Neural cell (in vitro differentiated cells): ENCODE results near the gene OST4. TPM values are rescaled to one million over a fixed set of nuclear protein-coding genes. Genes with fewer than 3 reads are reported as not detected.

Experiments
- H2AFZ ChIP-seq: fragments of 200-600, 300-800 bp; sonication (generic), shearing (Covaris generic); 2 replicates; pipeline ENCODE4 v1.6.0; 2014; ENCODE audit warnings: low read depth, mild to moderate bottlenecking, antibody characterized with exemption, low read length, moderate library complexity
- H3F3A ChIP-seq: fragments of 200-600 bp; shearing (Covaris generic); 2 replicates; pipeline ENCODE4 v1.6.1; 2016; ENCODE audit warnings: mild to moderate bottlenecking, moderate library complexity, mixed read lengths, antibody characterized with exemption, low read length; ENCODE audit not compliant: insufficient read depth, poor library complexity, severe bottlenecking
- H3K27ac ChIP-seq: fragments of 200-600, 300-800 bp; sonication (generic), shearing (Covaris generic); 2 replicates; pipeline ENCODE4 v1.5.1; 2014; ENCODE audit warnings: mild to moderate bottlenecking, low read length, moderate library complexity
- H3K27me3 ChIP-seq: fragments of 300-800, 200-600 bp; sonication (generic), shearing (Covaris generic); 2 replicates; pipeline ENCODE4 v1.6.0; 2014; ENCODE audit warnings: mild to moderate bottlenecking, low read depth, low read length, moderate library complexity; ENCODE audit not compliant: insufficient read depth
- H3K36me3 ChIP-seq: fragments of 300-800, 200-600 bp; sonication (generic), shearing (Covaris generic); 2 replicates; pipeline ENCODE4 v1.5.1; 2014; ENCODE audit warnings: mild to moderate bottlenecking, antibody characterized with exemption, low read length, moderate library complexity; ENCODE audit not compliant: insufficient read depth
- H3K4me2 ChIP-seq: fragments of 300-800, 200-600 bp; sonication (generic), shearing (Covaris generic); 2 replicates; pipeline ENCODE4 v1.6.0; 2014; ENCODE audit warnings: mild to moderate bottlenecking, low read length
- H3K4me3 ChIP-seq: fragments of 300-800, 200-600 bp; sonication (generic), shearing (Covaris generic); 2 replicates; pipeline ENCODE4 v1.5.1; 2014; ENCODE audit warnings: mild to moderate bottlenecking, low read length, moderate library complexity
- H3K79me2 ChIP-seq: fragments of 200-600 bp; shearing (Covaris generic); replicated peaks from 2 replicates; pipeline ENCODE4 v1.6.0; 2014; ENCODE audit warnings: mild to moderate bottlenecking, low read length, moderate library complexity; ENCODE audit not compliant: insufficient read depth
- H3K9ac ChIP-seq: fragments of 300-800, 200-600 bp; sonication (generic), shearing (Covaris generic); 2 replicates; pipeline ENCODE4 v1.6.1; 2016; ENCODE audit warnings: mild to moderate bottlenecking, low read length, mixed read lengths
- H3K9me2 ChIP-seq: fragments of 200-600 bp; shearing (Covaris generic); 2 replicates; pipeline ENCODE4 v1.6.1; 2016; ENCODE audit warnings: mild to moderate bottlenecking, low read length, mixed read lengths; ENCODE audit not compliant: insufficient read depth
- H3K9me3 ChIP-seq: fragments of 200-600, 300-800 bp; sonication (generic), shearing (Covaris generic); 2 replicates; pipeline ENCODE4 v1.6.1; 2016; ENCODE audit warnings: mild to moderate bottlenecking, mixed run types, low read length, moderate library complexity, mixed read lengths
- H4K20me1 ChIP-seq: fragments of 200-600 bp; shearing (Covaris generic); 2 replicates; pipeline ENCODE4 v1.6.1; 2016; ENCODE audit warnings: mild to moderate bottlenecking, mixed run types; ENCODE audit not compliant: insufficient read depth
- EZH2 ChIP-seq: fragments of 200-600, 300-800 bp; shearing (Covaris generic), sonication (generic); IDR thresholded peaks from 2 replicates; pipeline ENCODE4 v1.6.1; 2014; ENCODE audit warnings: antibody characterized with exemption, low read length, borderline replicate concordance, mild to moderate bottlenecking; ENCODE audit not compliant: insufficient read depth, poor library complexity, severe bottlenecking
- MXI1 ChIP-seq: fragments of 450-650 bp; conservative IDR thresholded peaks from 2 replicates; pipeline ENCODE4 v1.6.1; 2014; ENCODE audit warnings: antibody characterized with exemption, mild to moderate bottlenecking; ENCODE audit not compliant: poor library complexity, severe bottlenecking
- POLR2AphosphoS5 ChIP-seq: IDR thresholded peaks from 2 replicates; pipeline ENCODE4 v1.6.1; 2012
- RAD21 ChIP-seq: fragments of 450-650 bp; conservative IDR thresholded peaks from 2 replicates; pipeline ENCODE4 v1.6.1; 2014; ENCODE audit warnings: antibody characterized with exemption, mild to moderate bottlenecking, moderate library complexity
- REST ChIP-seq: IDR thresholded peaks from 2 replicates; pipeline ENCODE4 v1.6.1; 2012; ENCODE audit warnings: borderline replicate concordance
- SMC3 ChIP-seq: fragments of 450-650 bp; conservative IDR thresholded peaks from 2 replicates; pipeline ENCODE4 v1.6.1; 2014; ENCODE audit warnings: antibody characterized with exemption, mild to moderate bottlenecking, moderate library complexity; ENCODE audit not compliant: poor library complexity
- polyA plus RNA-seq: library from polyadenylated mRNA; depleted of rRNA; stranded (reverse); fragments of >200 nt; gene quantifications from 2 replicates; pipeline ENCODE4 v1.2.3, GENCODE V29; 2014
- TF ChIP-seq, protein P1 (sequence below): fragments of 450-650 bp; IDR thresholded peaks from 2 replicates; pipeline ENCODE4 v1.5.1; 2014; ENCODE audit warnings: antibody characterized with exemption, mild to moderate bottlenecking, moderate library complexity; ENCODE audit not compliant: poor library complexity, severe bottlenecking

OST4 gene
- polyA plus RNA-seq, 1 donor from 2014 or later, result 263 TPM

DNA sequence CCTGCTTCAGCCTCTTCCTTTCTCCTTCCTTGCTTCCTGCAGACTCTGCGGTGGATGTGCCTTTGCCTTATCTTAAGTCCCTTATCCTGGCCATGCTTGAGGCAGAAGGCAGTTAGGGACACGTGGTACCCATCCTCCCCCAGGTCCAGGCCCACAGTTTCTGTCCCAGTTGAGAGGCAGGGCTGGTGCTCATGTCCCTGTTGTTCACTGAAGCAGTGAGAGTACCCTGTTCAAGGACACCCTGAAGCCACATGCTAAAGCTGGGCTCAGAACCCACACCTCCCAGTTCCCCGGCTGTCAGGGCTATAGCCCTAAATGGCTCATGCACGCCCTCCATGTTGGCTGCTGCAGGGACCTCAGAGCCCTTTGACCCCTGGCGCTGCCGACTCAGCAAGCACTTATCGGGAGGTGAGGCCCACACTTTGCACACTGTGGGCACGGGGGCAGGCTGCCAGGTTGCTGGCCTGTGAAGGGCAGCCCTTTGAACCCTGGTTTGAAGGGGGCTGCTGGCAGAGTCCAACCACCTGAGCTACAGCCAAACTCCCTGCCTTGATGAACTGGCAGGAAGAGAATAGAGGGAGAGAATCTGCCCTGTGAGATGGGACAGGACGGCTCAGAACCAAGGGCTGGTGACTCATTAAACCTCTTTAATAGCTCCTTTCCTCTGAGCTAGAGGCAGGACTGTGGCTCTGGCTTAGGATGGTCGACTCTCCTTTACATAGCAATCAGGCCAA lies 21.4 kb upstream of the OST4 start:
- Histone ChIP-seq H4K20me1 (no peaks in the 10 kb centered on the region), H3K79me2 (no peaks in the 10 kb centered on the region), H2AFZ (no peak overlapping the region), H3K9ac (no peak overlapping the region), H3K27ac (no peak overlapping the region), H3F3A (no peaks in the 10 kb centered on the region), H3K9me2 (no peaks in the 10 kb centered on the region), H3K36me3 (no peaks in the 10 kb centered on the region), H3K9me3 (no peaks in the 10 kb centered on the region), H3K27me3 (no peaks in the 10 kb centered on the region), H3K4me3 (no peak overlapping the region), H3K4me2 (no peak overlapping the region)
- TF ChIP-seq SMC3 (no peak), POLR2AphosphoS5 (no peak), EZH2 (no peak), REST (no peak)

DNA sequence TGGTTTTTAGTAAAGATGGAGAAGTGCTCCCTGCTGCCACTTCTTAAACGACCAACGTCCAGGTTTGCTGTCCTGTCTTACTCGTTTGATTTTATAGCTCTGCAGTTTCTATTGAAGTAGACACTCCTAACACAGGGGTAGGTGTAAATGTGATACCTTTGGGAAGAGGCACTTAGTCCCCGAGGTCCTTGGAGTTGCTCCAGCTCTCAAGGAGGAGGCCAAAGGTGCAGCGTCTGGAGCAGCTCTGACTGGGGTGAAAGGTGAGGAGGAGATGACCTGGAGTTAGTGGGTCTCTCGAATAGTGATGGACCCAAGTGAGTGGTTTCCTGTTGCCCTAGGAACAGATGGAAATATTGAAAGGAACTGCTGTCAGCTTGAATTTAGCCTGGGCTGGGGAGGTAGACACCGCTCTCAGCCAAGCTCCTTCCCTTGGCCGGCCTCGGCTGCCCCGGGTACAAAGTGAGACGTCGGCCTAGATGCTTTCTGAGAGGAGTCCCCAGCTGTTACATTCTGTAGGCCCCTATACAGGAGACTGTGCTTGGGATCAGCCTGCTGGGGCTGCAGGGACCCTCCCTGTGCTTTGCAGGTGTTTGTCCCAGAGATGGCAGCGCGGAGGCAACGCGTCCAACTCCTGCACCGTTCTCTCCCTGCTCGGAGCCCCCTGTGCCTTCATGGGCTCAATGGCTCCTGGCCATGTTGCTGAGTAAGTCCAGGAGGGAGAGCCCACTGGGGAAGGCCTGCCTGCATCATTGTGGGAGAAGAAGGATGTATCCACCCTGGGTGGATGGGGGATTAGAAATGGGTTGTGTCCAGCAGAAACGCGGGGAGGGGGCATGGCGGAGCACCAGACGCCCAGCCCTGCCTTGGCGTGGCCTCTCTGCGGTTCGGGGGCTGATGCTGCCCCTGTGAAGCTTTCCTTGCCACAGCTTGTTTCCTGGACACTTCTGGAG lies 20.6 kb upstream of the OST4 start:
- no peaks in the 10 kb centered on the region for H3K9me3 ChIP-seq
- no peaks in the 10 kb centered on the region for H4K20me1 ChIP-seq
- H3K9ac ChIP-seq, result no peak overlapping the region
- no peak for TF ChIP-seq EZH2
- TF ChIP-seq POLR2AphosphoS5, result no peak
- no peak for TF ChIP-seq SMC3
- no peak for TF ChIP-seq RAD21
- TF ChIP-seq, protein P1, sequence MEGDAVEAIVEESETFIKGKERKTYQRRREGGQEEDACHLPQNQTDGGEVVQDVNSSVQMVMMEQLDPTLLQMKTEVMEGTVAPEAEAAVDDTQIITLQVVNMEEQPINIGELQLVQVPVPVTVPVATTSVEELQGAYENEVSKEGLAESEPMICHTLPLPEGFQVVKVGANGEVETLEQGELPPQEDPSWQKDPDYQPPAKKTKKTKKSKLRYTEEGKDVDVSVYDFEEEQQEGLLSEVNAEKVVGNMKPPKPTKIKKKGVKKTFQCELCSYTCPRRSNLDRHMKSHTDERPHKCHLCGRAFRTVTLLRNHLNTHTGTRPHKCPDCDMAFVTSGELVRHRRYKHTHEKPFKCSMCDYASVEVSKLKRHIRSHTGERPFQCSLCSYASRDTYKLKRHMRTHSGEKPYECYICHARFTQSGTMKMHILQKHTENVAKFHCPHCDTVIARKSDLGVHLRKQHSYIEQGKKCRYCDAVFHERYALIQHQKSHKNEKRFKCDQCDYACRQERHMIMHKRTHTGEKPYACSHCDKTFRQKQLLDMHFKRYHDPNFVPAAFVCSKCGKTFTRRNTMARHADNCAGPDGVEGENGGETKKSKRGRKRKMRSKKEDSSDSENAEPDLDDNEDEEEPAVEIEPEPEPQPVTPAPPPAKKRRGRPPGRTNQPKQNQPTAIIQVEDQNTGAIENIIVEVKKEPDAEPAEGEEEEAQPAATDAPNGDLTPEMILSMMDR, result no peak
- TF ChIP-seq MXI1, result no peak
- H3K4me2 ChIP-seq, result no peak overlapping the region
- no peaks in the 10 kb centered on the region for H3K27me3 ChIP-seq
- H2AFZ ChIP-seq, result no peak overlapping the region
- H3K27ac ChIP-seq, result no peak overlapping the region
- H3K79me2 ChIP-seq, result no peaks in the 10 kb centered on the region
- no peaks in the 10 kb centered on the region for H3F3A ChIP-seq
- no peaks in the 10 kb centered on the region for H3K36me3 ChIP-seq
- no peaks in the 10 kb centered on the region for H3K9me2 ChIP-seq
- H3K4me3 ChIP-seq, result no peak overlapping the region
